HG03039 (cell line): ENCODE results near the gene SBNO2.

Source experiments
- ATAC-seq: cut with Tn5 transposase; IDR thresholded peaks from one replicate; pipeline ENCODE4 v1.9.1; 2021; ENCODE audit warnings: mild to moderate bottlenecking, moderate library complexity; ENCODE audit not compliant: unreplicated experiment

SBNO2 gene

GRCh38 chr19:1063909-1064660, 110.0 kb downstream of the SBNO2 start:
- no peak for ATAC-seq

- ATAC-seq: no peak
Measured at GRCh38 chr19:1063030-1063908, 110.8 kb downstream of the SBNO2 start.

DNA sequence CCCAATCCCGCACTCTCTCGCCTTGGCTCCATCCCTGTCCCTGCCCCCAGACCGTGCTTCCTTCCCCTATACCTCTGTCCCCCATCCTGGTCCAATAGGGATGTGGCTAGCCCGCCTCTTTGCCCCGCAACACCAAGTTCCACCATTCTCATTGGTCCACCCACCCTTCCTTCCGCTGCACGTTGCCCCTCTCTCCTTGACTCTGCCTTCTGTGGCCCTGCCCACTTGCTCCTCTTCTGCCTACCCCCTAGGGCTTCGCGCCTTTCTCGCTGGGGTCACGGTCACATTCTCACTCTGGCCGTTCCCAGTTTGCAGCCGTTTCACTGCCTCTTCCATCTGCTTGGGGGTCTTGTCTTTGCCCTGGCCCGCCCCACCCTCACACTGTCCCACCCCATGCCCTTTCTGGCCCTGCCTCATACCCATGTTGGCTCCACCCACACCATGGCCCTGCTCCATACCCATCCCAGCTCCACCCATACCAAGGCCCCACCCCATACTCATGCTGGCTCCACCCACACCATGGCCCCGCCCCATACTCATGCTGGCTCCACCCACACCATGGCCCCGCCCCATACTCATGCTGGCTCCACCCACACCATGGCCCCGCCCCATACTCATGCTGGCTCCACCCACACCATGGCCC, 111.6 kb downstream of the SBNO2 start:
- ATAC-seq: no peak

GRCh38 chr19:1061987-1062386, 112.1 kb downstream of the SBNO2 start:
- ATAC-seq: no peak

- ATAC-seq: no peak
Measured at GRCh38 chr19:1060689-1061088, 113.4 kb downstream of the SBNO2 start.

GRCh38 chr19:1058112-1058511, 116.0 kb downstream of the SBNO2 start:
- no peak for ATAC-seq
